GM12875 (cell line): ENCODE data around the gene RBM17.

Source experiments
- H3K4me3 ChIP-seq: one replicate; pipeline ENCODE4 v1.5.1; 2011; ENCODE audit warnings: low read depth, low read length, control low read depth
- TF ChIP-seq, protein P1 (sequence below): IDR thresholded peaks from 2 replicates; pipeline ENCODE4 v1.5.1; 2011; ENCODE audit warnings: low read depth, mild to moderate bottlenecking, control low read depth, inconsistent platforms, low read length, moderate library complexity, borderline replicate concordance; ENCODE audit not compliant: insufficient read depth

The RBM17 gene

DNA sequence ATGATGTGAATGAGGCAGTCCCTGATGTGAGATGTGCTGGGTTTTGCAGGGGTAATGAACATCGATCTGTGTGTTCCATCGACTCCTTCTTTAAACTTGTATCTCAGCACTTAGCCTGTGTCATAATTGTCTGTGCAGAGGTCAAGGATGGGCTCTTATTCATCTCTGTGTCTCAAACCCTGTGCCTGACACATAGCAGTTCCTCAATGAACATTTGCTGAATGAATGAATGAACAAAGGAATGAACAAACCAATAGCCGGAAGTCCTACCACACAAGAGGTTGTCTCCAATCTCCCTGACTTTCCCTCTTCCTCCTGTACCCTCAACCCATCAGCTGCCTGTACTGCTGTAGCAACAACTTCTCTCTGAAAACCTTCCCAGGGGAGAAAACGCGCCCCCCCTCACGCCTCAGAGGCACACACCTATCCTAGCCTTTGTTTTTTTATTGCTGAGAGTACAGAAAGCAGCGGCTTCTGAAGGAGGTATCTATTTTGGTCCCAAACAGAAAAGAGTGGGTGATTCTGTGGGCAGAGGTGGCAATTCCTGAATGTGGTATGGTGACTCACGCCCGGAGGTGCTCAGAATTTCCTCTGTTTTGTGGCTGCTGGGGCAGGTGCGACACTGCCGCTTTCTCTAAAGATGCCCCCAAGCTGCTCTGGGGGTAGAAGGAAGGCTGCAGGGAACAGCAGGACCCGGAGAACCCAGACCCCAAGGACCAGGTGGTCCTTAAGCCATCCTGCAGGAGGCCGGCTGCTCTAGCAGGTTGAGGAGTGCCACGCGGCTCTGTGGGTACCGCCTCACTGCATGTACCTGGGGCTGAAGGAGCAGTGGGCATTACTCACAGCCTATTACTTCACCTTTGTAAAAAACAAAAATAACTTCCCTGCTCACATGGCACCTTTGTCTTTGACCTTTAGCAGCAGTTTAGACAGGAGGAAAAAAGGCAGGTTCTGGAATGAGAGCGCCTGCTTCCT, 36.3 kb upstream of the RBM17 start:
- H3K4me3 ChIP-seq = no peak overlapping the region

DNA sequence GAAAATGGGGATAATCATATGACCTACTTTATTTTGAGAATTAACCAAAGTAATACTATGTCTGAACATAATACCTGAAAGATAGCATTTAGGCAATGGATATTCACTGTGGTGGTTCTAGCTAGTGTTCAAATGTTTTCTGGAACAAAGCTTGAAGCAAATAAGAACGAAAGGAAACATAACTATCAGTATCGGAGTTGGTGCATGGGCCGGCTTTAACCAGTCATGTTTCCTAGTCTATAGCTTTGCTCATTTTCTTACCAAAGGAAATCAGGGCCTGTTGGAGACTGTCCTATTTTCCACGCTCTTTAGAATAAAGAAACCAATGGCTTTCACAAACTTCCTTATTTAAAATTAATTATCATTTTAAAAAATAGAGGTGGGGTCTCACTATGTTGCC, 35.5 kb upstream of the RBM17 start:
- no peak overlapping the region for H3K4me3 ChIP-seq
- TF ChIP-seq, protein P1, sequence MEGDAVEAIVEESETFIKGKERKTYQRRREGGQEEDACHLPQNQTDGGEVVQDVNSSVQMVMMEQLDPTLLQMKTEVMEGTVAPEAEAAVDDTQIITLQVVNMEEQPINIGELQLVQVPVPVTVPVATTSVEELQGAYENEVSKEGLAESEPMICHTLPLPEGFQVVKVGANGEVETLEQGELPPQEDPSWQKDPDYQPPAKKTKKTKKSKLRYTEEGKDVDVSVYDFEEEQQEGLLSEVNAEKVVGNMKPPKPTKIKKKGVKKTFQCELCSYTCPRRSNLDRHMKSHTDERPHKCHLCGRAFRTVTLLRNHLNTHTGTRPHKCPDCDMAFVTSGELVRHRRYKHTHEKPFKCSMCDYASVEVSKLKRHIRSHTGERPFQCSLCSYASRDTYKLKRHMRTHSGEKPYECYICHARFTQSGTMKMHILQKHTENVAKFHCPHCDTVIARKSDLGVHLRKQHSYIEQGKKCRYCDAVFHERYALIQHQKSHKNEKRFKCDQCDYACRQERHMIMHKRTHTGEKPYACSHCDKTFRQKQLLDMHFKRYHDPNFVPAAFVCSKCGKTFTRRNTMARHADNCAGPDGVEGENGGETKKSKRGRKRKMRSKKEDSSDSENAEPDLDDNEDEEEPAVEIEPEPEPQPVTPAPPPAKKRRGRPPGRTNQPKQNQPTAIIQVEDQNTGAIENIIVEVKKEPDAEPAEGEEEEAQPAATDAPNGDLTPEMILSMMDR = no peak

More for the DNA sequence above, 36.3 kb upstream of the RBM17 start:
- TF ChIP-seq, protein P1 = no peak

DNA sequence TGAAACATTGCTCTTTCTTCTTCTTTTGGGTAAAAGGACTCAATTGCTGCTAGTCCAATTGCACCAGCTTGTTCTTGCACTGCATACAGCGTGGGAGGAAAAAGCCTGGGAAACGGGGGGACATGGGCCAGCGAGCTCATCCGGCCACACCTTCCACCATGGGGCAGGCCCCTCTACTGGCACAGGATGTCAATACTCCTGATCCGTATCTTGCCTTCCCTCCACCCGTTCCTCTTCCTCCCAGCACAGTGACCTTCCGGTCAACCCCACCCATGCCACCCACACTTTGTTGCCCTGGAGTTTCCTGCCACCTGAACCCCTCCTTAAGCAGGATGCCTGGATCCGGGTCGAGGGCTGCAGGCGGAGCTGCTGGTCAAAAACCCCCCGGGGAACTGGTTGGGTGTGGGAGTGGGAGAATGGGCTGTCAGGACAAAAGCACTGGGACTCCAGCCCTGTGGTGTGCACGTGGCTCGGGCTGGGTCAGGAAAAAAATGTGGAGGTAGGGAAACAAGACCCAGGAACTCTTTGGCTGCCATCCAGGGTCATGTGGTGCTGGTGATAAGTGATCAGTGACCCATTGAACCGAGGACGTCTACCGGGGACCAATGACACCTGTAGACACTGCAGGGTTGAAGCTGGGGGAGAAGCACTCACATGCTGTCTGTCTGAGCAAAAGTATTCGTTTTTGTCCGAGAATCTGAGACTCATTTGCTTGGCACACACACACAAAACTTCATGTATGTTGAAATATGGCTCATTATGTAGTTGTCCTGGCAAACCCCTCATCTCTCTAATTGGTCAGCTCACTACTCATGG, 34.8 kb upstream of the RBM17 start:
- TF ChIP-seq, protein P1 = no peak
- H3K4me3 ChIP-seq = no peak overlapping the region

DNA sequence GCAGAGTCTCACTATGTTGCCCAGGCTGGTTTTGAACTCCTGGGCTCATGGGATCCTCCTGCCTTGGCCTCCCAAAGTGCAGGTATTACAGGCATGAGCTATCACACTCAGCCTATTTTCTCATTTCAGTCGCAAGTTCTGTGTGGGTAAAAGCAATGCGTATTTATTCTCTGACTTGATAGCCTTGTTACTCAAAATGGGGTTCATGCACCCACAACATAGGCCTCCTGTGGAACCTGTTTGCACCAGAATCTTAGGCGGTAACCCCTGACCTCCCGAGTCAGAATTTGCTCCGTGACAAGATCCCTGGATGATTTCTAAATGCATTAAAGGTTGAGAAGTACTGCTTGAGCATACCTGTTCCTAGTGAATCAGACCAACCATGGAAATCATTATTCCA, 34.0 kb upstream of the RBM17 start:
- no peak overlapping the region for H3K4me3 ChIP-seq
- TF ChIP-seq, protein P1 = no peak

DNA sequence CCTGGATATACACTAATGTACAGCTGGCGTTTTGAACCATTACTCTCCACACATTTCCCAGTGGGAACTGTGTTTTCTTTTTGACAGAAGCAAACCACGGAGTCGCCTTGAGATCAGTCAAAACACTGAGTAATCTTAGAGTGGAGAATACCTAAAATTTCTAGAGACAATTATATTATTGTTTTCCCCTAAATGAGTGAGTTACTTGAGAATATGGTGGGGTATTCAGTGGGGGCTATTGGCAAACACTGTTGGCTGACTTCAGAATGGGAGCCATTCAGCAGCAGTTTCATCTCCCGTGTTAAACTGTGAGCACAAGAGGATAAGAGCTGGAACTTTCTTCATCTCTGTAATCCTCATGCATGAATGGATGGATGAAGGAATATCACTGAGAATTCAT, 32.9 kb upstream of the RBM17 start:
- no peak overlapping the region for H3K4me3 ChIP-seq
- TF ChIP-seq, protein P1 = no peak

DNA sequence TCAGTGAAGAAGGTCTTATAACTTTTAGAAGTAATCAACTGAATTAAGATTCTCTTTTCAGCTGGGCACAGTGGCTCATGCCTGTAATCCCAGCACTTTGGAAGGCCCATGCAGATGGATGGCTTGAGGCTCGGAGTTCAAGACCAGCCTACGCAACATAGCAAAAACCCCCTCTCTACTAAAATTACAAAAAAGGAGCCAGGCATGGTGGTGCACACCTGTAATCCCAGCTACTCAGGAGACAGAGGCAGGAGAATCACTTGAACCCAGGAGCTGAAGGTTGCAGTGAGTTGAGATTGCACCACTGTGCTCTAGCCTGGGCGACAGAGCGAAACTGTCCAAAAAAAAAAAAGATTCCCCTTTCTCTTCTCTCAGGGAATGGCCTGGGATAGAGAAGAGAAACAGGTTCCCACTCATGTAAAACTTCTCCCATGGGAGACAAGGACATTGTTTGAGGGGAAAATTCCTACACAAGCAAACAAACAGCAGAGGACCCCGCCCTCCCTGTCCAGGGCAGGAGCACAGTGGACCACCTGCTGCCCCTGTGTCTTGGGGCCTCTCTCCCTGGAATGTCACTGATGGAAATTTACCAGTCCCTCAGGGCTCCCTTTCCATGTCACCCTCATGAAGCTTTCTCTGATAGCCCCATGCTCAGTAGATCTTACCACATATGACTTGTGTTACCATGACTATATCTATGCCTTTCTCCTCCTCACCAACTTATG, 32.3 kb upstream of the RBM17 start:
- TF ChIP-seq, protein P1 = no peak

More for the DNA sequence above, 32.3 kb upstream of the RBM17 start:
- no peak overlapping the region for H3K4me3 ChIP-seq
